GM12874 (cell line): ENCODE measurements around the gene ADAM19.

Experiments used
- TF ChIP-seq, protein P1 (sequence below): IDR thresholded peaks from 2 replicates; pipeline ENCODE4 v1.5.1; 2011; ENCODE audit warnings: low read depth, mild to moderate bottlenecking, control low read depth, low read length, moderate library complexity; ENCODE audit not compliant: insufficient read depth

The ADAM19 gene

GRCh38 chr5:157594675-157595459 is 19.3 kb upstream of the ADAM19 start:
- TF ChIP-seq, protein P1, sequence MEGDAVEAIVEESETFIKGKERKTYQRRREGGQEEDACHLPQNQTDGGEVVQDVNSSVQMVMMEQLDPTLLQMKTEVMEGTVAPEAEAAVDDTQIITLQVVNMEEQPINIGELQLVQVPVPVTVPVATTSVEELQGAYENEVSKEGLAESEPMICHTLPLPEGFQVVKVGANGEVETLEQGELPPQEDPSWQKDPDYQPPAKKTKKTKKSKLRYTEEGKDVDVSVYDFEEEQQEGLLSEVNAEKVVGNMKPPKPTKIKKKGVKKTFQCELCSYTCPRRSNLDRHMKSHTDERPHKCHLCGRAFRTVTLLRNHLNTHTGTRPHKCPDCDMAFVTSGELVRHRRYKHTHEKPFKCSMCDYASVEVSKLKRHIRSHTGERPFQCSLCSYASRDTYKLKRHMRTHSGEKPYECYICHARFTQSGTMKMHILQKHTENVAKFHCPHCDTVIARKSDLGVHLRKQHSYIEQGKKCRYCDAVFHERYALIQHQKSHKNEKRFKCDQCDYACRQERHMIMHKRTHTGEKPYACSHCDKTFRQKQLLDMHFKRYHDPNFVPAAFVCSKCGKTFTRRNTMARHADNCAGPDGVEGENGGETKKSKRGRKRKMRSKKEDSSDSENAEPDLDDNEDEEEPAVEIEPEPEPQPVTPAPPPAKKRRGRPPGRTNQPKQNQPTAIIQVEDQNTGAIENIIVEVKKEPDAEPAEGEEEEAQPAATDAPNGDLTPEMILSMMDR, result no peak

DNA sequence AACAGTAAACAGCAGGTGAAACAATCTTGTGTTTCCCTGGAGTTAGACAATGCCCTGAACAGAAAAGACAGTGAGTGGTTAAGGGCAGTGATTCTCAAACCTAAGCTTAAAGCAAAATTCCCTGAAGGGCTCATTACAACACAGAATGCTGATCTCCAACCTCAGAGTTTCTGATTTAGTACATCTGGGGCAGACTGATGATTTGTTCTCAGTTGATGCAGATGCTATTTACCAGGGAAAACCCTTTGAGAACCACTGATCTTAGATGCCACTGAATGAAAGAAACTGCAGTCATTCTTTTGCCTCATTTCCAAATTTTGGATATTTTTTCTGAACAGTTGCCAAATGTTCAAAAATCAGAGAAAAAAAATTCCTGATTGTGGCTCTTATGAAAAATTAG is 18.7 kb upstream of the ADAM19 start:
- TF ChIP-seq, protein P1, result no peak

- TF ChIP-seq, protein P1, result no peak
Observed at GRCh38 chr5:157593052-157593757, 17.6 kb upstream of the ADAM19 start.

GRCh38 chr5:157592594-157592993 is 17.0 kb upstream of the ADAM19 start:
- TF ChIP-seq, protein P1, result no peak

DNA sequence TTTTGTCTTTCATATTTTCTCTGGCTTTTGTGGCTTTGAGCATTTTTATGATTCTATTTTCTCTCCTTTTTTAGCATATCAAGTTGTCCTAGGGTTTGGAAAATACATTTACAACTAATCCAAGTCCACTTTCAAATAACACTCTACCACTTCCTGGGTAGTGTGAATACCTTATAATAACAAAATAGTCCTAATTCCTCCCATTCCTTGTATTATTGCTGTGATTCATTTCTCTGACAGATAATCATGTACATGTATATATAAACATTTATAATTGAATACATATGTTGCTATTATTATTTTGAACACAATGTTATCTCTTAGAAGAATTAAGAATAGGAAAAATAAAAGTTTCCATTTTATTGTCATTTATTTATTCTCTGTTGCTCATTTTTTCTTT is 14.9 kb upstream of the ADAM19 start:
- TF ChIP-seq, protein P1, result no peak

- TF ChIP-seq, protein P1, result no peak
Observed at GRCh38 chr5:157584628-157585027, 9.1 kb upstream of the ADAM19 start.

GRCh38 chr5:157582731-157583620 is 7.4 kb upstream of the ADAM19 start:
- TF ChIP-seq, protein P1, result no peak
